Activated effector memory CD4-positive, alpha-beta T cell treated with anti-CD3 and anti-CD28 coated beads, Interleukin-2, amount 50 U/mL, for 16 hours (primary cell): Measurements from ENCODE around the gene C11orf58.

ENCODE experiments used
- DNase-seq: peaks from one replicate; pipeline ENCODE4 v3.0.0-alpha.2; 2020

Gene C11orf58

DNA sequence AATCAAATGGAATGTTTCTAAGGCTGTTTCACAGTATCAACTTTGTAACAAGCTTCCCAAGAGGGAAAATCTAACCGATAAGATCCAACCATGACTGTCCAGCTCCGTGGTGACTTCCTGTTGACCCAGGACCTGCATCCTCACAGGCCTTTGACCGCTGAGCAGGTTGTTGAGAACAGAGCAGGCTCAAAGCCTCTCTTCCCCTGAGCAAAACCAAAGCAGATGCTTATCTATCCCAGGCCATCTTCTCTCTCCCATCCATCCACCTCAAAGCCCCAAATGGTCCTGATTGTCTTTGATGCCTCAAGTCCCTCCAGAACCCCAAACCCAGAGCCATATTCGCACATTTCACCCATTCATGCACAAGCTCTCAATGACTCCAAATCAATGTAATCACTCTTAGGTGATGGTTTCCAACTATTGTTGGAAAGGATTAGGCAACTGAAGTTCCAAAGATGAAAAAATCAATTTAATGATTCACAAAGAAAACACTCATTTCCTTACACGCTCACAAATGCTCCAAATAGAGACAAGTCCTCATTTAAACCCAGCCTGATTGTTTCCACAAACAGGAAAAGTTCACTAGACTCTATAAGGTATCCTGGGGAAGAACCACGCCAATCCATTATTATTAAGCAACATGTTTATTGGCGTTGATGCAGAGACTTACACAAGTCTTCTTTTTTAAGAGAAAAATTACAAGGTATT is 48.7 kb downstream of the C11orf58 start:
- no peak for DNase-seq

GRCh38 chr11:16788141-16789062 is 50.0 kb downstream of the C11orf58 start:
- peak; percentile 86 for DNase-seq

DNA sequence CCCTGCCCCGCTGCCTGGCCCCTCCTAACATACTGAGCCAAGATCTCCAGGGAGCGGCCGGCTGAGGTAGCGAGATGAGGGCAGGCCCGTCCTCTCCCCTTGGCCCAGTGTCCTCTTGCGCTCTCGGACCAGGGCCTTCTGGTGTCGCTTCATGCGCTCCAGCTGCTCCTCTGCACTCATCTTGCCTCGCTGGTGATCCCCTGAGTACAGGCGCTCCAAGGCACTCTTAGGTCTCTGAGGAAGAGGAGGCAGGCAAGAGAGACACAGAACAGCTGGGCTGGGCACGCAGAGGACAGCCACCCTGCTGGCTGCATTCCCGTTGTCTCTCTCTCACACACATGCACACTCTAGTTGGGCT is 50.6 kb downstream of the C11orf58 start:
- DNase-seq: peak; percentile 60

- DNase-seq: peak; percentile 58
Observed at GRCh38 chr11:16789560-16790485, 51.4 kb downstream of the C11orf58 start.

- peak; percentile 61 for DNase-seq
Observed at GRCh38 chr11:16790486-16791190, 52.2 kb downstream of the C11orf58 start.

- DNase-seq: no peak
Observed at GRCh38 chr11:16791191-16791961, 52.9 kb downstream of the C11orf58 start.

DNA sequence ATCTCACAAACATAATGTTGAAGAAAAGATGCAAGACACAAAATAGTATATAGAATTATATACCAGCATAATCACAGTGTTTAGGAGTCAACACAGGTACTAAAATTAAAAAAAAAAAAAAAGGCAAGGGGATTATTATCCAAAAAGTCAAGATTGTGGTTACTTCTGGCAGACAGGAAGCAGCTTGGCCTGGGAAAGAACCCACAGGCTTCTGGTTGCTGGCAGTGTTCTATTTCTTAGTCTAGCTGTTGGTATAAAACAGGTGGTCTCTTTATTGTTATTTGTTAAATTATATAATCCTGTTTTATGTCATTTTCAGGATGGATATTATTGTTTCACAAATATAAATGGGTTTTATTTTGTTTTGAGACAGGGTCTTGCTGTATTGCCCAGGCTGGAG is 54.0 kb downstream of the C11orf58 start:
- DNase-seq: no peak

- no peak for DNase-seq
Observed at GRCh38 chr11:16793009-16793408, 54.6 kb downstream of the C11orf58 start.

DNA sequence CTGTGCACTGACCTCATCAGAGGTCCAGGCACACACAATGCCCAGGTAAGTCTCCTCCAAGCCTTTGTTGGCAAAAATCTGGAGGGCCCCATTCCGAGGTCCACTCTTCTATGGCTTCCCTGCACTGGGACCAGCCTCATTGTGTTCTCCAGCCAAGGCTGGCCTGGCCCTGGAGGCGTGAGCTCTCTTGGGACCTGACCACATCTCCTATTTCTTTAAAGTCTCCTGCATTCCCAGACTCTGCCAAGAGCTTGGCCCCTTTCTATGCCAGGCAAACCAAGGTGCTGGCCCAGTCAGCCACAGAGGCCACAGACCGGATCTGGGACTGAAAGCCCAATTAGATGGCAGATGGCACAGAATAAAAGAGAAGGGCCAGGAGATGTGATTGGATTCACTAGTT is 55.1 kb downstream of the C11orf58 start:
- DNase-seq: no peak

GRCh38 chr11:16794047-16794818 is 55.8 kb downstream of the C11orf58 start:
- no peak for DNase-seq

- DNase-seq: no peak
Observed at GRCh38 chr11:16795146-16795545, 56.7 kb downstream of the C11orf58 start.

- no peak for DNase-seq
Observed at GRCh38 chr11:16796311-16796710, 57.9 kb downstream of the C11orf58 start.

DNA sequence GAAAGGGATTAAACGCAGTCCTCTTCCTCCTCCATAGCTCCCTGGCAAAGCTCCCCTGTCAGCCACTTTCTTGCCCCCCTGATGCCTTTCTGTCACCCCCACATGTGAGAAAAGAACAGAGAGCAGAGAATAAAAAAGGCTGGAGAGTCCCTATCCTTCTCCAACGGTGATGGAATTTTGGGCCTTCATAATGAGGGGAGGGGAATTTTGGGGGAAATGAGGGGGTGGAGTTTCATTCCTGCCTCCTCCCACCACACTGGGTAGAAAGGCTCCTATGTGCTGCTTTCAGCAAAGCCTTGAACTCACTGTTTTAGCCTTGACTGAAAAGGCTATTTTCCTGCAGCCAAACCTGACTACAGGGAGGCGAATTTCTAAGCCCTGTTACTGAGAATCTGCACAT is 59.3 kb downstream of the C11orf58 start:
- DNase-seq: no peak

- no peak for DNase-seq
Observed at GRCh38 chr11:16799221-16799620, 60.8 kb downstream of the C11orf58 start.

DNA sequence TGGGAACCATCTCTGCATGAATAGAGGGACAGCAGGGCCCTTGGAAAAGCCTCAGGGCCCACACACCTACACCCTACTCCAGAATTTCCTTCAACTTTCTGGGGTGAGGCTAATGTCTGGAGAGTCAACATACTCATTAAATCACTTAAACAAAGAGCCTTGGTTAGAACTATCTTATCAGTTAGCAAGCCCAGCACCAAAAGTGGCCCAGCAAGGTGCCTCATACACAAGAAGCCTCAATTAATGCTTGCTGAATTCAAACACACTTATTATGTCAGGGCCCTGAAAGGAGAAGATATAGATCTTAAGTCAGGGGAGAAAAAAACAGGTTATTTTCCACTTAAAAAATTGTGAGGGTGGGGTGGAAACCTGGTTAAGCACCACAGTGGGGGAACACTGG is 61.4 kb downstream of the C11orf58 start:
- DNase-seq: no peak

- no peak for DNase-seq
Observed at GRCh38 chr11:16800382-16800781, 61.9 kb downstream of the C11orf58 start.

DNA sequence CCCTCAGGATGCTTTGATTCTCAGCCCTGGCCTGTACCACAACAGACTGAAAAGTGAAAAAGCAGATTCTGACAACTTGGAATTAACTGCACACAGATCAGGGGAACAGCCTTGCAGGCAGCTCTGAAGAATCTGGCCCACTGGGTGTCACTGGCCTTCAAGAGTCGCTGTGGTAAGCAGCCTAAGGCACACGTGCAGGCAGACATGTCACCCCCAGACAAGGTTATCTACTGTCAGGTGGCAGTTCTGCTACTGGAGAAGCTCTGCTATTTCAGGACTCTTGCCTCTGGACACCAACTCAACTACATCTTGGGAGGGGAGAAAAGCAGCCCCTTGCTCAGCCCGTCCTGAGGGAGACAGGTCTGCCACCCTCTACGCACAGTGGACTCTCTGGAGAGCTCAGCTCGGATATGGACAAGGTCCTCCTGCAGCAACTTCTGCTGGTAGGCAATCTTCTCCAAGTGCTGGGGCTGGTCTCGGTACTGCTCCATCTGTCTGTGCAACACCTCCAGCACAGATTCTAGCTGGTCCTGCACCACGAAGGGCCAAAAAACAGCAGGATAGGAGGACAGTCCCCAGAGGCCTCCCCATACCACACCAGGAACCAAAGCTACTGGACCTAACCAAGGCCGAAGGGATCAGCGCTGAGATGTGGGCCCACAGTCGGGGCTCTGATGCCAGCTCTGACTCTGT is 63.0 kb downstream of the C11orf58 start:
- no peak for DNase-seq

DNA sequence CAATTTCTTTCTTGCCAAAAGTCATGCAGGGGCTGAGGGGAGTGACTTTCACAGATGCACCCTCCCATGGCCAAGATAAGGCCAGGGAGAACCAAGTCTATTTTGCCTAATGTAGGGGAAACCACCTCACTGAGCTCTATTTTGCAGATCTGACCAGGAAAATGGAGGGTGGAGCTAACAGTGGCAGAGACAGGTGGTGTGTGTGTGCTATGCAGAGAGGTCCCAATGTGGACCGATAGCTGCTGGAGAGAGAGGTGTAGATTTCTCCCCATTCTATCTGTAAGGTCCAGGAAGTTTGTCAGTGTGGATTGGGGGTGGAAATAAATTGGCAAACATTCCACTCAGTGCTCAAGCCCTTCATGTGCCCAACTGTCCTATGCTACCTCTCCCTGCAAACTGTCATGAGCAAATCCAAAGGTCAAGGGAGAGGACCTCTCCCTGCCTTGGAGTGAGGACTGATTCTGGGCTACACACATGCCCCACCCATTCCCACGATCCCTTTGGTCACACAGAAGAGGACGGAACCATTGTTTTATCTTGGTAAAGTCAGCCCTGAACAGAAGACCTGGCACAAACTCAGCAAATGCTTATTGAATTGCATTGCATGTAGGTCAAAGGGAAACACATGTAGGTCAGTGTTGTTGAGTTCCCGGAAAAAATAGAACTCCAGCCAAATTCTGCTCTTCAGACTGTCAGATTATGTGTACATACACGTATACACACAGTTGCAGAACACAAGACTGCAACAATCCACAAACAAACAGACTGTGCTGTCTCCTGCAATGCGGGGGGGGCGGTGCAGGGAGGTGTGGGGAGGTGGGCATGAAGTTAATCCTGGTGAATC is 65.9 kb downstream of the C11orf58 start:
- DNase-seq: no peak

DNA sequence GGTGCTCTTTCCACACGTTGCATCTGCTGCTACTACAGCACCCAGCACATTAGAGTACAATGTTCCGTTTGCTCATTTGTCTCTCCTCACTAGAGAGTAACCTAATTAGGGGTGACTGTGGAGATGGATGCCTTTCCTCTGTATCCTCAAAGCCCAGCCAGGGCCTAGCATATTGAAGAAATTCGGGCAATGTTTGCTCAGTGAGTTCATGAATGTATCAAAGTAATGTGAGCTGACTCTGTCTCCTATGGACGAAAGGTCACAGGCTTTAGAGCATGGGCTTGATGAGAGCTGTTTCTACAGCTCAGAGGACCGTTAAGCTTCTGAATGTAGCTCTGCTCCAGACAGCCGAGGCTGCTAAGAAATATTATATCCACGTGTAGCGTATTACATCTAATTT is 67.5 kb downstream of the C11orf58 start:
- DNase-seq: no peak
